ENCODE measurements around the gene NR3C1.

DNA sequence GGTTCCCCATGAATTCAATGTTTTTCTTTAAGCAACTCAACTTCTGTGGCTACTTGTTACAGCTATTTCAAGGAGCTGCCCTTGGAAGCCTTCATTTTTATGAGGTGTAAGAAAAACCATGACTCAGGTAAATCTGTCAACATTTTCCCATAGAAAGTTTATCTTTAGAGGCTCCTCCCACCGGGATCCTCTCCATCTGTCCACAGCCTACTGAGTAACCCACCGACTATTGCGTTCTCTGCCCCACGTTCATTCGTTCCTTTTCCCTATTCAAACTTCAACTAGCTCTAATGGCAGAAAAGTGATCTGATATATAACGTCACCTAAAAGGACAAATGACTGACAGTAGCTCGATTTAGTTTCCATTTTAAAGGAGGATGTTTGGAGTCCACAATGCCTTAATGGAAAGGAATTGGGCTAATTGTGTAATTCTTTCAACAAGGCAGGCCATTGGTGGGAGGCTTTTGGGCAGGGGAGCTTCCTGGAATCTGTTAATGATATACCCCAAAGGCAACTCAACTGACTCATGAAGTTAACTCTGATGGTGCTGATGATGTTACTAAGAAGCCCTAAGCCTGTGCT, 29.3 kb upstream of the NR3C1 start:
- TF ChIP-seq EP300 (IDR thresholded peaks at IDR 0.05) (no peak), CTCF (IDR thresholded peaks at IDR 0.05) (no peak), POLR2A (IDR thresholded peaks at IDR 0.05) (no peak)

Measured in sigmoid colon (tissue), 4 donors.